Muscle of leg (tissue), 11 donors: ENCODE results near the gene ERN1. TPM values are rescaled to one million over a fixed set of nuclear protein-coding genes. Genes with fewer than 3 reads are reported as not detected.

ENCODE experiments used
- DNase-seq: peaks from one replicate; pipeline ENCODE4 v3.0.0; 2013
- H3K27ac ChIP-seq: one replicate; pipeline ENCODE4 v1.5.1; 2013; ENCODE audit warnings: mild to moderate bottlenecking, low read length, control low read depth
- H3K27me3 ChIP-seq: one replicate; pipeline ENCODE4 v1.6.1; 2013; ENCODE audit warnings: low read length; ENCODE audit not compliant: control insufficient read depth, insufficient read depth
- H3K36me3 ChIP-seq: one replicate; pipeline ENCODE4 v1.6.1; 2013; ENCODE audit warnings: low read length; ENCODE audit not compliant: control insufficient read depth, insufficient read depth
- H3K4me1 ChIP-seq: one replicate; pipeline ENCODE4 v1.6.1; 2013; ENCODE audit warnings: low read length; ENCODE audit not compliant: control insufficient read depth, insufficient read depth
- H3K4me3 ChIP-seq: one replicate; pipeline ENCODE4 v1.5.1; 2013; ENCODE audit warnings: low read length, control low read depth
- H3K9me3 ChIP-seq: replicated peaks from 2 replicates; pipeline ENCODE4 v1.6.1; 2013; ENCODE audit warnings: low read depth, low read length; ENCODE audit not compliant: control insufficient read depth
- WGBS: methylation state at CpG from one replicate; pipeline ENCODE4 v1.1.5; 2013; ENCODE audit warnings: missing lambda C conversion rate; ENCODE audit not compliant: insufficient coverage; 5-methylcytosine and 5-hydroxymethylcytosine counted together
- polyA plus RNA-seq, 8 donors: library from polyadenylated mRNA; unstranded; fragments of 120-200 nt; gene quantifications; one replicate each; pipeline versions ENCODE4 v1.2.1 to v1.2.3, GENCODE V29; 2013; ENCODE audit warnings: inconsistent platforms in 1 of 8, low replicate concordance in 1 of 8; ENCODE audit not compliant: insufficient read length in 8 of 8, insufficient read depth in 1 of 8
- total RNA-seq: library from RNA; stranded (reverse); fragments of 120-200 nt; gene quantifications from one replicate; pipeline ENCODE4 v1.2.4, GENCODE V29; 2013

Gene ERN1
- total and polyA plus RNA-seq, 9 donors, result 3.4 to 5.7 (median 4.8) TPM

DNA sequence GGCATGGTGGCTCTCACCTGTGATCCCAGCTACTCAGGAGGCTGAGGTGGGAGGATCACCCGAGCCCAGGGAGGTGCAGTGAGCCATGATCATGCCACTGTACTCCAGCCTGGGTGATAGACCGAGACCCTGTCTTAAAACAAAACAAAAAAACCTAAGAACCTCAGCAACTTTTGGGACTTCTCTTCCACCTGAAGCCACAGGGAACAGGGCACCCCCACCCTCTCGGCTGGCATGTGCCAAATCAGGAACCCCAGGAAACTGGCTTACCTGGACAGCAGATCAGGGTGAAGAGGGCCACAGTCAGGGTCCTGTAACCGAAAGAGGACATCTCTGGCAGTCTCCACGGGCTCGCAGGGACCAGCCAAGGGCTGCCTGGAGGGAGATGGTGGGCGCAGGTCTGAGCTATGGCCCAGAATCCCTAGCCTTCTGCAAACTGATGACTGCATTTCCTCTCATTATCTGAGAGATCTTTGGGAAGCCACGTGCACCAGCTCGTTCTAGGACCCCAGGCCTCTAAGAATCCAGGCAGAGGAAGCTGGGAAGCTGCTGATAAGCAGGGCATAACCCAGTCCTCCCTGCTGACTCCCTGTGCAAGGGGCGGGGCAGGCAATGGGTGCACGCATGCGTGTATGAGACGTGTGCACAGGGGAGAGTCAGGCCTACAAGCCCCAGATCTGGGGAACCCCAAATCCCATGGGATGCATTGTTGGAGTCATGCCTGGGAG is 123.4 kb downstream of the ERN1 start:
- Histone ChIP-seq H3K27ac (peak overlapping the region; percentile 92), H3K4me3 (peak overlapping the region; percentile 22), H3K9me3 (no peaks in the 10 kb centered on the region), H3K36me3 (peaks cover 5% of the 10 kb centered on the region), H3K4me1 (peaks cover 50% of the 10 kb centered on the region), H3K27me3 (no peaks in the 10 kb centered on the region)
- peak; percentile 75 for DNase-seq
- 71% methylated on average over 13 of the region's 13 CpGs for WGBS

DNA sequence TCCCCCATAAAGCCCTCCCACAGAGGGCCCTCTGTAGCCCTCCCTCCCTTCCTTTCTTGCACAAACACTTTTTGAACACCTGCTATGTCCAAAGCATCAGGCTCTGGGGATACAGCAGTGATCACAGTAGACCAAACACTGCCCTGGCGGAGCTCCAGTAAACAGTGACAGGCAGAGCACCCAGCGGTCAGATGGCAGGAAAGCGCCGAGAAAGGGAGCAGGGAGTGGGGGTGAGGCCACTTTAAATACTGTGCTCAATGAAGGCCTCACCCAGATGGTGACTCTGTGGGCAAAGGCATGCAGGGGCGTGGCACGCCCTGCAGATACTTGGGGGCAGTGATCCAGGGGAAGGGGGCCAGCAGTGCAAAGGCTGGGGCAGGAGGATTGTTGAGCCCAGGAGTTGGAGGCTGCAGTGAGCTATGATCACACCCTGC is 124.2 kb downstream of the ERN1 start:
- no peaks in the 10 kb centered on the region for H3K9me3 ChIP-seq
- no peak for DNase-seq
- H3K4me3 ChIP-seq, result peak overlapping the region; percentile 22
- WGBS, result 44% methylated on average over 6 of the region's 6 CpGs
- peaks cover 53% of the 10 kb centered on the region for H3K4me1 ChIP-seq
- peaks cover 5% of the 10 kb centered on the region for H3K36me3 ChIP-seq
- H3K27ac ChIP-seq, result peak overlapping the region; percentile 92
- no peaks in the 10 kb centered on the region for H3K27me3 ChIP-seq

DNA sequence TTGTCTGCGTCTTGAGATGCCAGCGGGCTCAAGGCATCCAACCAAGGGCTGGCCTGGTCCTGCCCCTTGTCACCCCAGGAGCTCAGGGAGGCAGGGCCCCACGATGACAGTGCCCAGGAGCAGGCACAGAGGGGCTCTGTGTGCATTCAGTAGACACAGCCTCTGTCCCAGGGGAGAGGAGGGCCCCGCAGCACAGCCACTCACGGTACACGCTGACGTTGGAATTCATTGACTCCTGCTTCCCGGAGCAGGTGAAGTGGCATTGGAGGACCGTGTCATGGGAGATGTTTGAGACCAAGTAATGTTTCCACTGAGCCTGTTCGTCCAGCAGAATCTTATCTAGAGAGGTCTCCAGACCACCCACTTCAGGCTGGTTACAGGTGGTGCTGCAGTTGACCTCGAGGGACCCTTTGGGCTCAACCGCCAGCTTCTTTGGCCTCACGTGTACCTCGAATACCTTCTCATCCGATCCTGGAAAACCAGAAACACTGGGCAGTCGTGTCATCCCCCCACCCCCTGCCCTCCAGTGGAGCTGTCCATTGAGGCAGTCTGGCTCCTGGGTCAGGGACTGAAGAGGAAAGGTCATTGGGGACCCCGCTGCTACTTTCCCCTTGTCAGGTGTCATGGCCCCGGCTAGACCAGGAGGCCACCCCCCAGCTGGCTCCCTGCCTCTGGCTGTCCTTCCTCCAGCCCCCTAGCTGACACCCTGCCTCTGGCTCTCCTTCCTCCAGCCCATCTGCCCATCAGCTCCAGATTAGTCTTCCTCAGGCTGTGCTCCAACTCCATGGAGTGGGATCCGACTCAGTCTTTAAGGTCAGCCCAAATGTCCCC is 124.8 kb downstream of the ERN1 start:
- H3K9me3 ChIP-seq, result no peaks in the 10 kb centered on the region
- peak overlapping the region; percentile 92 for H3K27ac ChIP-seq
- peaks cover 53% of the 10 kb centered on the region for H3K4me1 ChIP-seq
- DNase-seq, result no peak
- 71% methylated on average over 17 of the region's 19 CpGs for WGBS
- H3K27me3 ChIP-seq, result no peaks in the 10 kb centered on the region
- H3K4me3 ChIP-seq, result peak overlapping the region; percentile 22
- H3K36me3 ChIP-seq, result peaks cover 5% of the 10 kb centered on the region

DNA sequence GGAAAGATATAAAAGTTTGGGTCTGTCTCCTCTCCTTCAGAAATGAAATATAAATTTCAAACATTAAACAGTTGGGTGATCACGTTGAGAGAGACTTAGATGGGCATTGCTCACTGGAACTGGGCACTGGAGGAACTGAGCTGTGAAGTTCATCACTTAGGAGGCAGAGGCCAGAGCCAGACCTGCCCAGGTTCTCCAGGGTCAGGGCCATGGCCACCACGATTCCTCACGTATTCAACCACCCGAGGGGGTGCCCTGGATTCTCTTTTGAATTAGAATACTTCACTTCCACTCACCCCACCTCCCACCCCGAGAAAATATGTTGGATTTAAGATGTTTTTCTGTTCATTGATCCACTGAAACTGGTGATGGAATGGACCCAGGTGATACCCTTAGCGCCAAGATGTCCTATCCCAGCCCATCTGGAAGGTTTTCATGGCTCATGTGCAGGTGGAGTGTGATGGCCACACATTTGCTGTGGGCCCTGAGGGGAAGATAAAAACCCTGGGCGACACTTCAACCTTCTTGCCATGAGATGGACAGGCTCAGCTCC is 125.7 kb downstream of the ERN1 start:
- Histone ChIP-seq H3K4me1 (peaks cover 51% of the 10 kb centered on the region), H3K27ac (no peak overlapping the region), H3K4me3 (no peak overlapping the region), H3K36me3 (peaks cover 5% of the 10 kb centered on the region), H3K27me3 (no peaks in the 10 kb centered on the region), H3K9me3 (no peaks in the 10 kb centered on the region)
- WGBS, result 94% methylated on average over 2 of the region's 7 CpGs
- no peak for DNase-seq

DNA sequence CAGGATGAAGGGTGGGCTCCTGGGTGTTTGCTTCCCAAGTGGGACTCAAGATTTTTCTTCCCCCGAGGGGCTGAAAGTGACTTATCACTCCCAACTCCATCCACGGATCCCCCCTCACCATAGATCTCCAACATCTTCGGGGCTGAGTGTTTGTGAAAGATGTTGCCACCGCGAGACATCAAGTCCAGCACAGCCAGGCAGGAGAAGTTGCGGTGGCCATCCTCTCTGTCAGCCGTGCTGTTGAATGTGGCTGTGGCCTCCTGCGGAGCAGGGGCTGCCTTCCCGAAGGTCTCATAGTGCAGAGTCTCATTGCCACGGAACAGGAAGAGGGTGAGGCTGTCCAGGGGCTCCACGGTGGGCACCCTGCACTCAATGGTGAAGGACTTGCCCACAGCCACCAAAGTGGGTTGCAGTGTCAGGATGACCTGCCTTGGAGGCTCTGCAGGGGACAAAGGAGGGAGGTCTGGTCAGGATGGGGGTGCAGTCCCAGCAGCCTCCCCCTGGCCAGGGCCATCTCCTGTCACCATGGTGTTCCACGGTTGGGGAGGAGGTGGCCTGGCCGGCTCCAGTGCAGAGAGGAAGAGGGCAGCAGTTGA is 126.3 kb downstream of the ERN1 start:
- Histone ChIP-seq H3K27me3 (no peaks in the 10 kb centered on the region), H3K36me3 (peaks cover 5% of the 10 kb centered on the region), H3K27ac (no peak overlapping the region), H3K4me3 (no peak overlapping the region), H3K4me1 (peaks cover 51% of the 10 kb centered on the region), H3K9me3 (no peaks in the 10 kb centered on the region)
- 79% methylated on average over 7 of the region's 13 CpGs for WGBS
- DNase-seq, result no peak

DNA sequence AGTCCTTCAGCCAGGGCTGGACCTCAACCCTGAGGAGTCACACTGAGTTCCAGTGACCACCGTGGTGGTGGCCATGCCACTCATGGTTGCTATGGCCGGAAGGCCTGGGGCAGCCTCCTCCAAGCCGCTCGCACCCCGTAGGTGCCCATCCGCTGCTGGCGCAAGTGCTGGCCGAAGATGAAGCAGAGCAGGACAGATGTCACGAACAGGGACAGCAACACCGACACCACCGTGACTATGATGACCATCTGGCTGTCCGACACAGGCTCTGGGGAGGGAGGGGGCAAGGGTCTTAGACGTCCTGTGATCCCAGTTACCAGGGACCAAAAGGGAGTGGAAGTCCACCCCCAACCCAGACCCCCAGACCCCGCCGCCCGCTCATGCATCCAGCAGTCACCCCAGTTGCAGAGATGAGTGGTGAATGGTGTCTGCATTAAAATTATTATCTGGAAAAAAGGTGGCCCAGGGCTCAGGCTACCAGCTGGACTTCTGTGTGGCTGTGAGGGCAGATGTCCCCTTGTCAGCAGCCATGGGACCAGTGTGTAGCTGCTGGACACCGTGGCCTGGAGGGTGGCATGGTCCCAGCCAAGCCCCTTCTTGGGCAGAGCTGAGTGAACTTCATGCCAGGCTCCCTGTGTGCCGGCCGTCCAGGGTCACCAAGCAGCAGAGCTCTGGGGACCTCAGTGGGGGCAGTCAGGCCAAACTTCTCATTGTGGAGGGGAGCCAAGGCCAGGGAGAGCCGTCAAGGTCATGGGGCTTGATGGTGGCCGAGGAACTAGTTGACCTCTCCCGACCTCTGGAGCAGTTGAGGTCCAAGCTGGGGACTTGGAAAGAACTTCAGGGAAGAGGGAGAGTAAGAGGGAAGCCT is 127.1 kb downstream of the ERN1 start:
- WGBS, result 85% methylated on average over 12 of the region's 22 CpGs
- Histone ChIP-seq H3K4me1 (peaks cover 51% of the 10 kb centered on the region), H3K27ac (no peak overlapping the region), H3K27me3 (peaks cover 6% of the 10 kb centered on the region), H3K9me3 (no peaks in the 10 kb centered on the region), H3K4me3 (no peak overlapping the region), H3K36me3 (peaks cover 5% of the 10 kb centered on the region)
- no peak for DNase-seq

DNA sequence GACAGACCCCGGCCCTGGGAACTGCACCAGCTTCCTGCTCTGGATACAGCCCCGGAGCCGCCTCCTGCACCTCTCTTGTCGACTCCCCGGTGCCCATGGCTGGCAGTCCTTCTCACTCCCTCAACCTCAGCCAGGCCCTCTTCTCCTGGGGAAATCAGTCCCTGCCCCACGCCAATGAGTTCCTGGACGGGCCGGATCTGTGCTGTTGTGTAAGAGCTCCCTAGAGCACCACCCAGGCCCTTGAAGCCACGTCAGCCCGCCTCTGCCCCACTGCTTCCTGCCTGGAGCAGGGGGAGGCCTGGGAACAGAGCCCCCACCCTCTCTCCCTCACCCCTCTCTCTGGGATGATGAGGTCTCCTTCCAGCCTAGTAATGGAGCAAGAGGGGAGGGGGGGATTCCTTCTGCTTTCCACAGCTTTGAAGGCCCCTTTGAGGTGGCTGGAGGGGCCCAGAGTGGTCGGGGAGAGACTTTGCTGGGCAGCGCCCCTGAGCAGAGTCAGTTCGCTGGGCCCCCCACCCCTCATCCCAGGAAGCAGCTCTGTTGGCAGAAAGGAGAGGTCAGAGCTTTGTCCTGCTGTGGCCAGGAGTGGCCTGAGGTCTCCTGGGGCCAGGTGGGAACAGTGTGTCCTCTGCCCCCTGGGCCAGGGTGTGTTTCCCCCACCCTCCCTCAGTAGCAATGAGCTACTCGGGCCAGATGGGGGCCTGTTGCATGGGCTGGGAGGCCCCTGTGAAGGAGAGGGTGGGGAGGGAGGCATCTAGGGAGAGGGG is 128.0 kb downstream of the ERN1 start:
- peaks cover 9% of the 10 kb centered on the region for H3K27me3 ChIP-seq
- H3K4me1 ChIP-seq, result peaks cover 52% of the 10 kb centered on the region
- H3K4me3 ChIP-seq, result no peak overlapping the region
- H3K36me3 ChIP-seq, result peaks cover 5% of the 10 kb centered on the region
- H3K9me3 ChIP-seq, result no peaks in the 10 kb centered on the region
- peak overlapping the region; percentile 47 for H3K27ac ChIP-seq
- DNase-seq, result no peak
- WGBS, result 61% methylated on average over 8 of the region's 14 CpGs

DNA sequence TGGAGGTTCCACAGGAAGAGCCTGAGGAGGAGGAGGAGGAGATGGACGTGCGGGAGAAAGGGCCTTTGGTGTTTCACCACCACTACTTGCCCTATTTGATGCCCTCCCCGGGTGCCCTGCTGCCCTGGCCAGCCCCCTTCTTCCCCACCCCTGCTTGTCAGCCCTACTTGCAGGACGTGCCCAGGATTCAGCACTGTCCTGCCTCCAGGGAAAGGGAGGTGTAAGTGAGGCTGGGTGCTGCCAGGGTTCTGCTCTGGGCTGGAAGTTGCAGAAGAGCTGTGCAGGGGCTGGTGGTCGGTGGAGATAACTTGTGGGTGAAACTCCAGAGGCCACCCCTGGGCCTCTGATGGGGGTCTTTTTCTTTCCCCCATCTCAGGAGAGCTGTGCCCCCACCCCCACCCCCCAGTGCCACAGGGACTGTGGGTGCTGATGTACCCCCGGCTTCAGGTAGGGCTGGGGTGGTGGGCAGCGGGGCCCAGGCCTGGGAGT is 128.8 kb downstream of the ERN1 start:
- H3K27ac ChIP-seq, result peak overlapping the region; percentile 47

More for the DNA sequence above, 128.8 kb downstream of the ERN1 start:
- Histone ChIP-seq H3K27me3 (peaks cover 9% of the 10 kb centered on the region), H3K4me1 (peaks cover 47% of the 10 kb centered on the region), H3K4me3 (no peak overlapping the region), H3K36me3 (peaks cover 5% of the 10 kb centered on the region), H3K9me3 (no peaks in the 10 kb centered on the region)
- DNase-seq, result no peak
- 100% methylated on average over 1 of the region's 7 CpGs for WGBS
